Measurements from ENCODE around the gene RAPH1. TPM values are rescaled to one million over a fixed set of nuclear protein-coding genes. Genes with fewer than 3 reads are reported as not detected.
"Not testable (repeated sequence)": the region's sequence is repeated elsewhere in the genome, so short reads cannot be mapped to it uniquely, and the experiment has no call there.

RAPH1 gene
- total and polyA plus RNA-seq, 4 donors, result 3.7 to 74.2 (median 34.2) TPM

GRCh38 chr2:203538237-203538636 lies 3.1 kb upstream of the RAPH1 start:
- not testable (repeated sequence) for H3K27ac ChIP-seq (ENCODE audit: low read depth in 1 of 2, low read length in 2 of 2); H3K36me3 ChIP-seq (ENCODE audit: control insufficient read depth in 1 of 2, insufficient read depth in 2 of 2, low read length in 1 of 2); H3K4me1 ChIP-seq (ENCODE audit: control insufficient read depth in 1 of 2, insufficient read depth in 2 of 2, low read length in 2 of 2); H3K9me3 ChIP-seq (ENCODE audit: control insufficient read depth, low read length); H3K27me3 ChIP-seq (ENCODE audit: control insufficient read depth in 1 of 2, insufficient read depth in 2 of 2, low read length in 1 of 2); ATAC-seq (ENCODE audit: low FRiP score); H3K4me3 ChIP-seq (ENCODE audit: low read length in 2 of 2); DNase-seq
- intact Hi-C loops (cut with DNase I), result loop anchor here in 1 of 2 donors (5.0 kb wide), 1 partner anchor 39 kb away; no protein-coding TSS in a partner anchor
- 89 to 91% methylated on average over 4 of the region's 4 CpGs for WGBS, 2 donors

DNA sequence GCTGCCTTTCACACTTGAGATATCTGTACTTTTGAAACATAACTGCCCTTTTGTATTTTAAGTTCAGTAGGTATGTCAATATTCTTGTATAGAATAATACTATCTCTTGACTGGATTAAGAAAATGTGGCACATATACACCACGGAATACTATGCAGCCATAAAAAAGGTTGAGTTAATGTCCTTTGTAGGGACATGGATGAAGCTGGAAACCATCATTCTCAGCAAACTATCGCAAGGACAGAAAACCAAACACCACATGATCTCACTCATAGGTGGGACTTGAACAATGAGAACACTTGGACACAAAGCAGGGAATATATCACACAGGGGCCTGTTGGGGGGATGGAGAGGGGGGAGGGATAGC lies 1.5 kb upstream of the RAPH1 start:
- not testable (repeated sequence) for H3K9me3 ChIP-seq (ENCODE audit: control insufficient read depth, low read length); H3K4me3 ChIP-seq (ENCODE audit: low read length in 2 of 2); DNase-seq; ATAC-seq (ENCODE audit: low FRiP score); H3K36me3 ChIP-seq (ENCODE audit: control insufficient read depth in 1 of 2, insufficient read depth in 2 of 2, low read length in 1 of 2); H3K27me3 ChIP-seq (ENCODE audit: control insufficient read depth in 1 of 2, insufficient read depth in 2 of 2, low read length in 1 of 2); H3K27ac ChIP-seq (ENCODE audit: low read depth in 1 of 2, low read length in 2 of 2); H3K4me1 ChIP-seq (ENCODE audit: control insufficient read depth in 1 of 2, insufficient read depth in 2 of 2, low read length in 2 of 2)
- intact Hi-C loops (cut with DNase I), result loop anchor here in 1 of 2 donors (5.0 kb wide), 1 partner anchor 41 kb away; no protein-coding TSS in a partner anchor
- 96 to 98% methylated on average over 2 of the region's 2 CpGs for WGBS, 2 donors

GRCh38 chr2:203535784-203536585 lies 884 bp upstream of the RAPH1 start:
- no peaks in the 10 kb centered on the region for H3K9me3 ChIP-seq (ENCODE audit: control insufficient read depth, low read length)
- H3K4me3 ChIP-seq (ENCODE audit: low read length in 2 of 2), result peak overlapping the region; percentile 91 to 98
- no peaks in the 10 kb centered on the region for H3K36me3 ChIP-seq (ENCODE audit: control insufficient read depth in 1 of 2, insufficient read depth in 2 of 2, low read length in 1 of 2)
- ATAC-seq (ENCODE audit: low FRiP score) (no peak), DNase-seq (no peak)
- intact Hi-C loops (cut with DNase I), result loop anchor here (2.0 to 5.0 kb wide), 3 partner anchors 41 to 115 kb away; no protein-coding TSS in a partner anchor
- no peaks in the 10 kb centered on the region for H3K27me3 ChIP-seq (ENCODE audit: control insufficient read depth in 1 of 2, insufficient read depth in 2 of 2, low read length in 1 of 2)
- 8 to 14% methylated on average over 14 of the region's 14 CpGs for WGBS, 2 donors
- H3K4me1 ChIP-seq (ENCODE audit: control insufficient read depth in 1 of 2, insufficient read depth in 2 of 2, low read length in 2 of 2), result peaks cover 0 to 5% of the 10 kb centered on the region in 2 donors
- H3K27ac ChIP-seq (ENCODE audit: low read depth in 1 of 2, low read length in 2 of 2), result peak overlapping the region; percentile 30 to 72

- Histone ChIP-seq H3K27me3 (ENCODE audit: control insufficient read depth in 1 of 2, insufficient read depth in 2 of 2, low read length in 1 of 2) (no peaks in the 10 kb centered on the region), H3K27ac (ENCODE audit: low read depth in 1 of 2, low read length in 2 of 2) (peak overlapping the region; percentile 17 to 91), H3K4me1 (ENCODE audit: control insufficient read depth in 1 of 2, insufficient read depth in 2 of 2, low read length in 2 of 2) (peaks cover 0 to 5% of the 10 kb centered on the region in 2 donors), H3K4me3 (ENCODE audit: low read length in 2 of 2) (peak overlapping the region; percentile 91 to 98), H3K36me3 (ENCODE audit: control insufficient read depth in 1 of 2, insufficient read depth in 2 of 2, low read length in 1 of 2) (no peaks in the 10 kb centered on the region), H3K9me3 (ENCODE audit: control insufficient read depth, low read length) (no peaks in the 10 kb centered on the region)
- no peak for DNase-seq
- WGBS, 2 donors, result 0% methylated on average over 26 to 37 of the region's 37 CpGs
- ATAC-seq (ENCODE audit: low FRiP score), result peak; percentile 57
- intact Hi-C loops (cut with DNase I), result loop anchor here (2.0 to 5.0 kb wide), 3 partner anchors 43 to 116 kb away; no protein-coding TSS in a partner anchor
Measured at GRCh38 chr2:203534621-203535077, 452 bp downstream of the RAPH1 start.

- intact Hi-C loops (cut with DNase I), result loop anchor here in 1 of 2 donors (2.0 kb wide), 2 partner anchors 45 to 117 kb away; no protein-coding TSS in a partner anchor
- Histone ChIP-seq H3K27me3 (ENCODE audit: control insufficient read depth in 1 of 2, insufficient read depth in 2 of 2, low read length in 1 of 2) (no peaks in the 10 kb centered on the region), H3K4me3 (ENCODE audit: low read length in 2 of 2) (peak overlapping the region; percentile 91 to 98), H3K4me1 (ENCODE audit: control insufficient read depth in 1 of 2, insufficient read depth in 2 of 2, low read length in 2 of 2) (peaks cover 0 to 5% of the 10 kb centered on the region in 2 donors), H3K36me3 (ENCODE audit: control insufficient read depth in 1 of 2, insufficient read depth in 2 of 2, low read length in 1 of 2) (no peaks in the 10 kb centered on the region), H3K27ac (ENCODE audit: low read depth in 1 of 2, low read length in 2 of 2) (peak overlapping the region in 1 of 2 donors; percentile 59), H3K9me3 (ENCODE audit: control insufficient read depth, low read length) (no peaks in the 10 kb centered on the region)
- WGBS, 2 donors, result 1 to 2% methylated on average over 21 to 24 of the region's 24 CpGs
- no peak for DNase-seq
- ATAC-seq (ENCODE audit: low FRiP score), result peak; percentile 40
Measured at GRCh38 chr2:203533676-203534591, 1.2 kb downstream of the RAPH1 start.

GRCh38 chr2:203532957-203533658 lies 2.0 kb downstream of the RAPH1 start:
- no peak overlapping the region for H3K27ac ChIP-seq (ENCODE audit: low read depth in 1 of 2, low read length in 2 of 2)
- H3K9me3 ChIP-seq (ENCODE audit: control insufficient read depth, low read length), result no peaks in the 10 kb centered on the region
- H3K27me3 ChIP-seq (ENCODE audit: control insufficient read depth in 1 of 2, insufficient read depth in 2 of 2, low read length in 1 of 2), result no peaks in the 10 kb centered on the region
- WGBS, 2 donors, result 7 to 9% methylated on average over 7 of the region's 7 CpGs
- H3K36me3 ChIP-seq (ENCODE audit: control insufficient read depth in 1 of 2, insufficient read depth in 2 of 2, low read length in 1 of 2), result no peaks in the 10 kb centered on the region
- ATAC-seq (ENCODE audit: low FRiP score) (no peak), DNase-seq (no peak)
- intact Hi-C loops (cut with DNase I), result no loop called here
- peak overlapping the region; percentile 91 to 98 for H3K4me3 ChIP-seq (ENCODE audit: low read length in 2 of 2)
- H3K4me1 ChIP-seq (ENCODE audit: control insufficient read depth in 1 of 2, insufficient read depth in 2 of 2, low read length in 2 of 2), result peaks cover 0 to 5% of the 10 kb centered on the region in 2 donors

- H3K4me3 ChIP-seq (ENCODE audit: low read length in 2 of 2), result no peak overlapping the region
- ATAC-seq (ENCODE audit: low FRiP score) (no peak), DNase-seq (no peak)
- no peaks in the 10 kb centered on the region for H3K9me3 ChIP-seq (ENCODE audit: control insufficient read depth, low read length)
- intact Hi-C loops (cut with DNase I), result no loop called here
- H3K27me3 ChIP-seq (ENCODE audit: control insufficient read depth in 1 of 2, insufficient read depth in 2 of 2, low read length in 1 of 2), result no peaks in the 10 kb centered on the region
- WGBS, 2 donors, result 89 to 92% methylated on average over 3 of the region's 3 CpGs
- peaks cover 0 to 5% of the 10 kb centered on the region in 2 donors for H3K4me1 ChIP-seq (ENCODE audit: control insufficient read depth in 1 of 2, insufficient read depth in 2 of 2, low read length in 2 of 2)
- H3K36me3 ChIP-seq (ENCODE audit: control insufficient read depth in 1 of 2, insufficient read depth in 2 of 2, low read length in 1 of 2), result no peaks in the 10 kb centered on the region
- H3K27ac ChIP-seq (ENCODE audit: low read depth in 1 of 2, low read length in 2 of 2), result no peak overlapping the region
Measured at GRCh38 chr2:203527719-203528118, 7.4 kb downstream of the RAPH1 start.

DNA sequence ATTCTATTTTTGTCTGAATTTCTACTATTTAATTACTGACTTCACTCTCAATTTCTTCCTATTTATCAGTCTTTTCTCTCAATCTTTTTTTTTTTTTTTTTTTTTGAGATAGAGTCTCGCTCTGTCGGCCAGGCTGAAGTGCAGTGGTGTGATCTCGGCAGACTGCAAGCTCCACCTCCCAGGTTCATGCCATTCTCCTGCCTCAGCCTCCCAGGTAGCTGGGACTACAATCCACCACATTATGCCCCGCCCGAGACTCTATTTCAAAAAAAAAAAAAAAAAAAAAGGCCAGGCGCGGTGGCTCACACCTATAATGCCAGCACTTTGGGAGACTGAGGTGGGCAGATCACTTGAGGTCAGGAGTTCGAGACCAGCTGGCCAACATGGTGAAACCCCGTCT lies 21.8 kb downstream of the RAPH1 start:
- 92 to 98% methylated on average over 7 to 9 of the region's 9 CpGs for WGBS, 2 donors
- H3K4me1 ChIP-seq (ENCODE audit: control insufficient read depth in 1 of 2, insufficient read depth in 2 of 2, low read length in 2 of 2); H3K4me3 ChIP-seq (ENCODE audit: low read length in 2 of 2); ATAC-seq (ENCODE audit: low FRiP score); H3K27me3 ChIP-seq (ENCODE audit: control insufficient read depth in 1 of 2, insufficient read depth in 2 of 2, low read length in 1 of 2); DNase-seq; H3K9me3 ChIP-seq (ENCODE audit: control insufficient read depth, low read length); H3K36me3 ChIP-seq (ENCODE audit: control insufficient read depth in 1 of 2, insufficient read depth in 2 of 2, low read length in 1 of 2); H3K27ac ChIP-seq (ENCODE audit: low read depth in 1 of 2, low read length in 2 of 2); intact Hi-C loops (cut with DNase I): not testable (repeated sequence)
